HG02870 (cell line): ENCODE results near the gene C1orf185.
"Not testable (repeated sequence)": the region's sequence is repeated elsewhere in the genome, so short reads cannot be mapped to it uniquely, and the experiment has no call there.

ENCODE experiments used
- ATAC-seq: cut with Tn5 transposase; IDR thresholded peaks from one replicate; pipeline ENCODE4 v1.9.1; 2021; ENCODE audit warnings: mild to moderate bottlenecking, moderate library complexity; ENCODE audit not compliant: unreplicated experiment

Gene C1orf185

DNA sequence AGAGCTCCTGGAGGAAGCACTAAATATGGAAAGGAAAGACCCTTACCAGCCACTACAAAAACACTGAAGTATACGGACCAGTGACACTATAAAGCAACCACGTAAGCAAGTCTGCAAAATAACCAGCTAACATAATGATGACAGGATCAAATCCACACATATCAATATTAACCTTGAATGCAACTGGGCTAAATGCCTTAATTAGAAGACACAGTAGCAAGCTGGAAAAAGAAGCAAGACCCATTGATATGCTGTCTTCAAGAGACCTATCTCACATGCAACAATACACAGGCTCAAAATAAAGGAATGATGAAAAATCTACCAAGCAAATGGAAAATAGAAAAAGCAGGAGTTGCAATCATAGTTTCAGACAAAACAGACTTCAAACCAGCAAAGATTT is 31.0 kb downstream of the C1orf185 start:
- no peak for ATAC-seq

DNA sequence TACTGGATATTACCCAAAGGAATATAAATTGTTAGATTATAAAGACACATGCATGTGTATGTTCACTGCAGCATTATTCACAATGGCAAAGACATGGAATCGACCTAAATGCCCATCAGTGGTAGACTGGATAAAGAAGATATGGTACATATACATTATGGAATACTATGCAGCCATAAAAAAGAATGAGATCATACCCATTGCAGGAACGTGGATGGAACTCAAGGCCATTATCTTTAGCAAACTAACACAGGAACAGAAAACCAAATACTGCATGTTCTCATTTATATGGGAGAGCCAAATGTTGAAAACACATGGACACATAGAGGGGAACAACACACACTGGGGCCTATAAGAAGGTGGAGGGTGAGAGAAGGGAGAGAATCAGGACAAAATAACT is 35.7 kb downstream of the C1orf185 start:
- ATAC-seq = not testable (repeated sequence)

DNA sequence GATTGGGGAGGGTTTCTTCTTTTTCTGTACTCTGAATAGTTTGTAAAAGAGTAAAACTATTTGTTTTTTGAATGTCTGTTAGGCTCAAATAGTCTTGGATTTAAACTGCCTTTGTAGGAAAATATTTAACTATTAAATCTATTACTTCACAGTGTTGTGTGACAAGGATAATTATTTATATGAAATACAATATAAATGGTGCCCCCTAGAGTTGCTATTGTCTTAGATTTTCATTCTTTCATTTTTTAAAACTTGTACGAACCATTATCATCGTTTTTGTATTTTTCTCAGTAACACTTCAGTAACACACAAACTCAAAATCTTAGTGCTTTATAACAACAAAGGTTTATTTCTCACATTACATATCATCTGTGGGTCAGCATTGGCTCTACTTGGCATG is 37.4 kb downstream of the C1orf185 start:
- ATAC-seq = no peak

DNA sequence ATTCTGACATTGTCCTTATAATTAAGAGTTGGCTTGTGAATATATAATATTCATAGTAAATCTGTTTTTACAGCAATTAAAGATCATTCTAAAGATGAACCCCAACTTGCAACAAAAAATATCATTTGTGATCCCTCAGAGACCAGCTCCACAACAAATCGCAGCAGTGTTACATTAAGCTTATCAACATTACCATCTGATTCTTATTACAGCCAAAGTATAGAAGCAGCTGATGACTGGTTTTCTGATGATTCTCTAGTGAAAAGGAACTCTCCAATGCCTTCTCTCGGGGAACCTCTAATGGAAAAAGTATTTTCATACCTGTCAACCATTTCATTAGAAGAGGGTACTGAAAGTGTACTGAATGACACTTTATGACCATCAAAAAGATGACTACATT is 45.4 kb downstream of the C1orf185 start:
- ATAC-seq = no peak

DNA sequence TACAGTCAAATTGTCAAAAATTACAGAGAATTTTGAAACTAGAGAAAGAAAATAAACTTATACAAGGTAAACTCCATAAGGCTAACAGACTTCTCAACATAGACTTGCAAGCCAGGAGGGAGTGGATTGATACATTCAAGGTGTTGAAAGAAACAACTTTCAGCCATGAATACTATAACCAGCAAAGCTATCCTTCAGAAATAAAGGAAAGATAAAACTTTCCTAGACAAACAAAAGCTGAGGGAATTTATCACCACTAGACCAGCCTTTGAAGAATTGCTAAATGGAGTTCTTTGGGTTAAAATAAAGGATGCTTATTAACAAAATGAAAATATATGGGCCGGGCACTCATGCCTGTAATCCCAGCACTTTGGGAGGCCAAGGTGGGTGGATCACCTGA is 52.7 kb downstream of the C1orf185 start:
- no peak for ATAC-seq

DNA sequence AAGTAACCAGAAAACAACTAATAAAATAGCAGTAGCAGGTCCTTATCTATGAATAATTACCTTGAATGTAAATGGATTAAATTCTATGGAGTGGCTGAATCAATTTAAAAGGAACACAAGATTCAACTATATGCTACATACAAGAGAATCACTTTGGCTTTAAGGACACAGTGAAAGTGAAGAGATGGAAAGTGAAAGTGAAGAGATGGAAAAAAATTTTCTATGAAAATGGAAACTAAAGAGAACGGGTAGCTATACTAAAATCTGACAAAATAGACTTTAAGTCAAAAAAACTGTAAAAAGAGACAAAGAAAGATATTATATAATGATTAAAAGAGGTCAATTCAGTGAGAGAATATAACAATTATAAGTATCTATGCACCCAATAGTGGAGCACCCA is 54.7 kb downstream of the C1orf185 start:
- ATAC-seq = no peak

DNA sequence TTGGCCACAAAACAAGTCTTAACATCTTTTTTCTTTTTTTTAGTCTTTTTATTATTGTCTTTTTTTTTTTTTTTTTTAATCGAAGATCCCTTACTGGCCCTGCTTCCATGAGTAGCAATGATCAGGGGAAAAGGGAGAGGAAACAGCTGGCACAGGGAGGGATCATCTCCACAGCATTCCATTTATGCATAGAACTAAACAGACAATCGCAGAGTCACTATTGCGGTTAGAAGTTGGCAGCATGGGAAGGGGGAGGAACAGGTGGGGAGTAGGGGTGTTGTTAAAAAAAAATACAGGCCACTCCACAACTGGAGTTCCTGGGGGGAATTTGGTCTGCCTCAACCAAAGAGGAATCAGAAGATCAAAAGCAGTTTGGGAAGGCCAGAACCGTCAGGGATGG is 55.4 kb downstream of the C1orf185 start:
- no peak for ATAC-seq

DNA sequence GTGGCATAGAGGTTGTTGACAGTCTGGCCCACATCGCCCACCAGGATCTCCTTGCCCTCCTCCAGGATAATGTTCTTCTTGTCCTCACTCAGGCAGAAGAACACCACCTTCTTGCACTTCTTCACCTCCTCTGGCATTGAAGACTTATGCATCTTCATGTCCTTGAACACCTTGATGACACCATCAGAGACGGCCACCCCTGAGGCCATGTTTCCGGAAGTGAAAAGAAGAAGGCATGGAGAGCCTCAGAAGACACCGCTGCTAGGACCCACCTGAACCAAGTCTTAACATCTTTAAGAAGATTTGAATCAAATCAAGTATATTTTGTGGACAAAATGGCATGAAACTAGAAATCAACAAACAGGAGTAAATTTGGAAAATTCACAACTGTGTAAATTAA is 56.2 kb downstream of the C1orf185 start:
- ATAC-seq = no peak

DNA sequence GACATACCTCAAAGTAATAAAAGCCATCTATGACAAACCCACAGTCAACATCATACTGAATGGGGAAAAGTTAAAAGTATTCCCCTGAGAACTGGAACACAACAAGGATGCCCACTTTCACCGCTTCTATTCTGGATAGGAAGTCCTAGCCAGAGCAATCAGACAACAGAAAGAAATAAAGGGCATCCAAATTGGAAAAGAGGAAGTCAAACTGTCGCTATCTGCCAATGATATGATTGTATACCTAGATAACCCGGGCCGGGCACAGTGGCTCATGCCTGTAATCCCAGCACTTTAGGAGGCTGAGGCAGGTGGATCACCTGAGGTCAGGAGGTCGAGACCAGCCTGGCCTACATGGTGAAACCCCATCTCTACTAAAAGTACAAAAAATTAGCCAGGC is 60.5 kb downstream of the C1orf185 start:
- ATAC-seq = not testable (repeated sequence)

DNA sequence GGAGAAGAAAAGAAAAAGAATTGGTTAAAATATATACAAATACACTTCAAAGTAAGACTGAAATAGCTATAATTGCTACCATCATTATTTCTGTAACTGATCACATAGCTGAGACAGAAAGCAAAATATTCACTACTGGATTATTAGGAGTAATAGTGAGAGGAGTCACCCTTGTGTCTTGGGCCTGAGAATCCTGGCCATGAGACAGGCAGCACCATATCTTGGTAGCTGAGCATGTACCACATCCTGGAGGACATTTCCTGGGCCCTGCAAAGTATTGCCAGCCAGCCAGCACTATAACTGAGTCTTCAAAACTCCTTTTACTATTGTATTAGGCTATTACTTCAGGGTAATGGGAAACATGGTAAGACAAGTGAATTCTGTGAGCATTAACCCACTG is 63.5 kb downstream of the C1orf185 start:
- no peak for ATAC-seq

DNA sequence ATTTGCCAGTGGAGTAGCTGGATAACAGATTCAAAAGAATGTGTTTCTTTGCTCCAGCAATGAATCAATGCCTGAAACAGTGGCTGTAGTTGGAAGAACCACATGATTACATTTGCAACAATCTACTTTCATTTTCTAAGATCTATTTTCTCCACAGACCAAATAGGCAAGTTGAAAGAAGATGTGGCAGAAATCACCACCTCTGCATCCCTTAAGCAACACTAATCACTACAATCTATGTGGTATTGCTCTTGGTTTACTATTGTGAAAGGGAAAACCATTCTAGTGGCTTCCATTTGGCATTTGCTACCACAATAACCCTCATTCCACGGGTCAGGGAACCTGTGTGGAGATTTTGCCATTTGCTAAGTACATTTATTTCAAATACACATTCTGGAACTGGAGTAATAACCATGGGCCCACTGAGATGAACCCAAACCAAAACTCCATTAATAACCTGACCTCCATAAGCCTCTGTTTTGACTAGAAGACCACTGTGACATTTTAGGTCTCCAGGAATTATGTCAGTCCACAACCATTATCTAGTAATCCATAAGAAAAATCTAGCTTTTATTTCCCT is 66.3 kb downstream of the C1orf185 start:
- no peak for ATAC-seq

DNA sequence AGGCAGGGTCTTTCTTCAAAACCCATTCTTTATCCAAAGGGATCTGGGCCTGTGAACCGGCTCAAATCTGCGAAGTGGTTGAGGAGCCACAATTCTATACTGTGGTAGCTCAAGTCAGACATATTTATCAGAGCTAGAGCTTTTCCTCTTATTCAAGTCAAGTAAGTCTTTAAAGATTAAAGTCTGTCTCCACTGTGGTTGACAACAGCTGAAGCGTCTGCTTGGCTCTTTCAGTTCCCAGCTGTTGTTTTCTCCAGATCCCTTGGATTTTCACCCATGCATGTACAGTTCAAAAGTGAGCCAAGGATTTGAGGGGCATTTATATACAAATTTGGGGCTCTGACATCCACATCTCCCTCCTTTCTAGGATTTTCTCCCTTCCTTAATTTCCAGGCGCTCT is 66.9 kb downstream of the C1orf185 start:
- no peak for ATAC-seq

DNA sequence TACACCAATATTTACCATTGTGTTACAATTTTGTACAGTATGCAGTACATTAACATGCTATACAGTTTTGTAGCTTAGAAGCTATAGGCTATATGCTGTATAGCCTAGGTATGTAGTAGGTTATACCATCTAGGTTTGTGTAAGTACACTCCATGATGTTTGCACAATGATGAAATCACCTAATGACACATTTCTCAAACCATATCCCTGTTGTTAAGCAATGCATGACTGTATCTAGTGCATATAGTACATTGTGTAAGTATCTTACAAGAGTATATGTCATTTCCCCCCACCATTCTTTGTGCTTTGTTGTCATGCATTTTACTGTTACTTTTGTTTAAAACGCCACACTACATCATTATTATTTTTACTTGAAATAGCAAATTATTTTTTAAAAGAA is 68.3 kb downstream of the C1orf185 start:
- ATAC-seq = no peak

DNA sequence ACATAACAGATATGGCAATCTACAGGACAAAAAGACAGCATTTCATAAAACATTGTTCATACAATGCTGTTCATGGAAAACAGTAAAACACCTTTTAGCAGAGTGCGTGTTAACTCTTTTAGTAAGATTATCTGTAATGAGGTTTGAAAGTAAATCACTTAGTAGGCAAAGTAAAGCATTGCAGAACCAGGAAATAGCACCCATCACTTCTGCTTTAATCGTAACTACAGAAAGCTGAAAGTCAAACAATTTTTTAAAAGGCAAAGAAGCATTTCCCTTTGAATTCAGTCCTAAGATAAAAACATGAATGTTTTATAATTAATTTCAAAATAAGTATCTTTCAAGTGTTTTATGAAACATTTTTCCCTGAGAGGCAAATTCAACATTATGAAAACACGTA is 70.8 kb downstream of the C1orf185 start:
- ATAC-seq = no peak

DNA sequence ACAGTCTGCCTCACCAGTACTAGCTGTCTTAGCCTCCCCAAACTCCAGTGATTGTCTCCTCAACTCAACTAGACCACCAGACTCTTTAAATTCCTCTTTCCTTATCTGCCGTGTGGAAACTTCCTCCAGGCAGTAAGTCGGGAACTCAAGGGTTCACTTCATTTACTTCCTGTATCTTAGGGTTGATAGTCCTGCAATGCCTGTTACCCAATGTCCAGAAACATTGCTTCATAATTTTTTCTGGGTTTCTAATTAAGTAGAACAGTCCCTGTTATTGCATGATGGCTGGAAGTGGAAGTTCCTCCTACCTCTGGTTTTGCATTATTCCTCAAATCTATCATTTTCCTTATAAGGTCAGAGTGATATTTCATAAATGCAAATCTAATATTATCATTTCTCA is 73.2 kb downstream of the C1orf185 start:
- no peak for ATAC-seq

DNA sequence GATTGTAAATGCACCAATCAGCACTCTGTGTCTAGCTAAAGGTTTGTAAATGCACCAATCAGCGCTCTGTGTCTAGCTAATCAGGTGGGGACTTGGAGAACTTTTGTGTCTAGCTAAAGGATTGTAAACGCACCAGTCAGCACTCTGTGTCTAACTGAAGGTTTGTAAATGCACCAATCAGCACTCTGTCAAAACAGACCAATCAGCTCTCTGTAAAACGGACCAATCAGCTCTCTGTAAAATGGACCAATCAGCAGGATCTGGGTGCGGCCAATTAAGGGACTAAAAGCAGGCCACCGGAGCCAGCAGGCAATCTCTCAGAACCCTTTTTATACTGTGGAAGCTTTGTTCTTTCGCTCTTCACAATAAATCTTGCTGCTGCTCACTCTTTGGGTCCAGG is 76.0 kb downstream of the C1orf185 start:
- ATAC-seq = not testable (repeated sequence)

DNA sequence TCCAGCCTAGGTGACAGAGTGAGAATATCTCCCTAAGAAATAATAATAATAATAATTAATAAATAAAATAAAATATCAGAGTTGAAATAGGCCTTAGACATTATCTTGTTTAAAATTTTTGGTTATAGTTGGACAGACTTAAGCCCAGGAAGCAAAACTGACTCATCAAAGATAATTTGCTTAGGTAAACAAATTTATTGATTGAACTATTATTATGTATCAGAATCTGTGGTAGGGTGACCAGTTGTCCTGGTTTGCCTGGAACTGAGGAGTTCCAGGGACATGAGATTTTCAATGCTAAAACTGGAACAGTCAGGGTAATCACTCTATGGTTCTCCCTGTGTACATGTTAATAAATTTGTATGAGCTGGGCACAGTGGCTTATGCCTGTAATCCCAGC is 86.2 kb downstream of the C1orf185 start:
- ATAC-seq = no peak

DNA sequence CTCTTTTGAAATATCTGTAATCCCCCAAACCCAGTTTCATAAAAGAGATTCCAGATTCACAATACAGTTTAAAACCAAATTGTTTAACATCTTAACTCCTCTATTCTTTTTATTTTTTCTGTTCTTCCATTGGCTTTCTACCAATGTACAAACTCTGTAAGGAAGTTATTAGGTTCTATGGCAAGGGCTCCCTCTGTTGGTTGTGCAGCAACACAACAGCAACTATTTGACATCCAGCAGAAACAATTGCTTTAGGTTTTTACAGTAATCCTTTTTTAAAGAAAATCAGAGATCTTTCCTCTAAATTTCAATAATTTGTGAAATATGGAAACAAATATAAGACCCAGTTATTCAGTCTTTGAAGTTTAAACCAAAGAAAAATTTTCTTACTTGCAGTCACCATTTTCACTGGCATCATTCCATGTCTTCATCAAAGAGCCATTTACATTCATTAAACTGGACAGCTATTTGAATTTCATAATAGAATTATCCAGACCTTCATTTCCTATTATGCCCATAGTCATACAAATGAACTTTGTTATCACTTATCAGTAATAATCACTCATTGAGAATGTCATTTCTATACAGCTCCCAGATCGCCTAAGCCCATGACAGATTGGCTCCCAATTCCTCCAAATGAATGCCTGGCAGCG is 87.5 kb downstream of the C1orf185 start:
- ATAC-seq = no peak

DNA sequence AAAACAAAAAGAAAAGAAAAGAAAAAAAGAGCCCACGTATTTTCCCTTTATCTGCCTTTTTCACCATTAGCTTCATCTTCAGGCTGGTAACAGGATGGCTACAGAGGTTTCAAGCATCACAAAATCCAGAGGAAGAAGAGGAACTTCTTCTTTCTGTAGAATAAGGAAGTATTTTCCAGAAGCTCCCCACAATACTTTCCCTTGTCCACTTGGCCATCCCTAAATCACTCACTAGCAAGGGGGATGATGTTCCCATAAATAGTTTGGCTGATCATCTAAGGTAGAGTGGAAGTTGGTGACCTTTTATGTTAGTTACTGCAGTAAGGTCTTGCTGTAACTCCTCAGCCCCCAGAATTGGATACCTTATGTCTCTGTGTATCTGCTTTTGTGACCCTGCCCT is 88.9 kb downstream of the C1orf185 start:
- ATAC-seq = no peak

DNA sequence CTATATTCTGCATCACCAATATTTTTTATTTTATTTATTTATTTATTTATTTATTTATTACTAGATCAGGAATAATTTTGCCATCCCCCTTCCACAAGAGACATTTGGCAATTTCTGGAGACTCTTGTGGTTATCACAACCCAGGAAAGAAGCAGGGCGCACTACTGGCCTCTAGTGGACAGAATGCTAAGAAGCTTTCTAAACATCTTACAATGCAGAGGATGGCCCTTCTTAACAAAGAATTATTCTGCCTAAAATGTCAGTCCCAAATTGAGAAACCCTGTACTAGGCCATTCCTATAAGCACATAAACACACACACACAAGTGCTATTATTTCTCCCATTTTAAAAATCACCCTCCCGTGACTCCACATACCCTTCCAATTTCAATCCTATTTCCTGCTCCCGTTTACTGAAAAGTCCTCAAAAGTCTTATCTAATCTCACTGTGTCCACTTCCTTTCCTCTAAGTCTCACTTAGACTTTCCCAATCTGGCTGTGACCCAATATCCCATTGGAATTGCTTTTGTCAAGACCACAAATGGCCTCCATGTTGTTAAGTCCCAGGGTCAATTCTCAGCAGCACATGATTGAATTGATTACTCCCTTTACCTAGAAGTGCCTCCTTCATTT is 90.3 kb downstream of the C1orf185 start:
- no peak for ATAC-seq

DNA sequence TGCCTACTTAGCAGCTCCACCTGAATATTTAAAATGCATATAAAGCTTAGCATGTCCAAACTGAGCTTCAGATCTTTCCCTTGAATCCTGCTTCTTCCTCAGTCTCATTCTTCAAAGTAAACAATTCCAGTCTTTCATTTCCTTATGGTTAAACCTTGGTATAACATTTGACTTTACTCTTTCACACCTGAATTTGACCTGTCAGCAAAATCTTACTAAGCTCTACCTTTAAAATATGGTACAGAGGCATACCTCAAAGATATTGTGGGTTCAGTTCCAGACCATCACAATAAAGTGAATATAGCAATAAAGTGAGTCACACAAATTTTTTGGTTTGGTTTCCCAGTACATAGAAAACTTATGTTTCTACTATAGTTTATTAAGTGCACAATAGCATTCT is 91.5 kb downstream of the C1orf185 start:
- ATAC-seq = no peak
